ENCODE data around the gene SCIN. TPM values are rescaled to one million over a fixed set of nuclear protein-coding genes. Genes with fewer than 3 reads are reported as not detected.

SCIN gene
- total RNA-seq, 1 donor from 2014 or later, result 0.65 TPM

DNA sequence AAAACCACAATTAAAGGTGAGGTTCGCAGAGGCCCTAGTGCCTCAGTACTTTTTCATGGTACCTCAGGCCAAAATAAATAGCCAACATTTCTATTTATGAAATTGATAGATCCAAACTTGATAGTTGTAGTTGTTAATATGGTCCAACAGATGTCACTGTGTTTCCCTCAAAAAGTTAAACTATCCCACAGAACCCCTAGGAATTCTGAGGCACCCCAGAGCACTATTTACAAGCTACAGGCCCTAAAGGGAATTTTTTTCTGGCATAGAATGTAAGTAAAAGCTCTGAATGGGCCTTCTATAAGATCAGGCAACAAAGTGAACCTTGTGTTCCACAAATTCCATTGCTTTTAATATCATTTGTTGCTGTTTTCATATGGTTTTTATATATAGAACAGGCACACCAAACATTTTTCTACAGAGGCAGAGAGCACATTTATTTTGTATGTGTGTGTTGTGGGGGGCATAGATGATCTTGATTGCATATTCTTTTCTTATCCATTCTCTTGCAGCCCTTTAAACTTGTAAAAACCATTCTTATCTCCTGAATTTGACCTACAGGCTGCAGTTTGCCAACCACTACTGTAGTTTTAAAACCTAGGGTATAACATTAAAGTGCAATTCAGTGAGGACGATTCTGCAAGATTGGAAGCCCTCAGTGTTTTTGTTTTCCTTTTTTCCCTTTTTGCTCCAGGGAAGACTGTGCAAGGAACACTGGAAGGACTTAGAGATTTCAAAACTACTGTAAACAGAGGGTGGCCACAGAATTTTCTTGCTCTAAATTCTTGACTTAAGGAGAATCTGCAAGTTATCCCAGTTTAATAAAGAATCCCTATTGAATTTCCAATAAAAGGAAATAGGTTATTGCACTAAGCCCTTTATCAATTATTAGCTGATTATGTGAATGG lies 113.4 kb downstream of the SCIN start:
- TF ChIP-seq, protein P1, sequence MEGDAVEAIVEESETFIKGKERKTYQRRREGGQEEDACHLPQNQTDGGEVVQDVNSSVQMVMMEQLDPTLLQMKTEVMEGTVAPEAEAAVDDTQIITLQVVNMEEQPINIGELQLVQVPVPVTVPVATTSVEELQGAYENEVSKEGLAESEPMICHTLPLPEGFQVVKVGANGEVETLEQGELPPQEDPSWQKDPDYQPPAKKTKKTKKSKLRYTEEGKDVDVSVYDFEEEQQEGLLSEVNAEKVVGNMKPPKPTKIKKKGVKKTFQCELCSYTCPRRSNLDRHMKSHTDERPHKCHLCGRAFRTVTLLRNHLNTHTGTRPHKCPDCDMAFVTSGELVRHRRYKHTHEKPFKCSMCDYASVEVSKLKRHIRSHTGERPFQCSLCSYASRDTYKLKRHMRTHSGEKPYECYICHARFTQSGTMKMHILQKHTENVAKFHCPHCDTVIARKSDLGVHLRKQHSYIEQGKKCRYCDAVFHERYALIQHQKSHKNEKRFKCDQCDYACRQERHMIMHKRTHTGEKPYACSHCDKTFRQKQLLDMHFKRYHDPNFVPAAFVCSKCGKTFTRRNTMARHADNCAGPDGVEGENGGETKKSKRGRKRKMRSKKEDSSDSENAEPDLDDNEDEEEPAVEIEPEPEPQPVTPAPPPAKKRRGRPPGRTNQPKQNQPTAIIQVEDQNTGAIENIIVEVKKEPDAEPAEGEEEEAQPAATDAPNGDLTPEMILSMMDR (IDR thresholded peaks at IDR 0.05), result peak; percentile 84
- no peak for DNase-seq (ENCODE audit: low spot score)
- Mint-ChIP-seq H3K27me3 (ENCODE audit: low read depth) (no peaks in the 10 kb centered on the region), H3K27ac (ENCODE audit: unreplicated experiment) (no peak overlapping the region), H3K36me3 (ENCODE audit: low read depth) (no peaks in the 10 kb centered on the region), H3K9me3 (ENCODE audit: low read depth) (no peaks in the 10 kb centered on the region), H3K4me1 (ENCODE audit: low read depth) (peaks cover 17% of the 10 kb centered on the region), H3K4me3 (ENCODE audit: unreplicated experiment) (no peak overlapping the region)

DNA sequence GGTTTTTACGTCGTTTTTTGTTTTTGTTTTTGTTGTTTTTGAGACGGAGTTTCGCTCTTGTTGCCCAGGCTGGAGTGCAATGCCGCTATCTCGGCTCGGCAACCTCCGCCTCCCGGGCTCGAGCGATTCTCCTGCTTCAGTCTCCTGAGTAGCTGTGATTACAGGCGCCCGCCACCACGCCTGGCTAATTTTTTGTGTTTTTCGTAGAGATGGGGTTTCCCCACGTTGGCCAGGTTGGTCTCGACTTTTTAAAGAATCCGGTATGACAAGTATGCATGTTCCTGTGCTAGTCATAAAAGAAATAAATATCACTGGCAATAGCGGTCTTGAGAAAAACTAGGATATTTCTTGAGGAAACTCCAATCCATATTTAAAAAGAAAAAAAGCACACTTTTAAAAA lies 114.2 kb downstream of the SCIN start:
- Mint-ChIP-seq H3K27me3 (ENCODE audit: low read depth) (no peaks in the 10 kb centered on the region), H3K9me3 (ENCODE audit: low read depth) (no peaks in the 10 kb centered on the region), H3K4me3 (ENCODE audit: unreplicated experiment) (no peak overlapping the region), H3K4me1 (ENCODE audit: low read depth) (peaks cover 25% of the 10 kb centered on the region), H3K36me3 (ENCODE audit: low read depth) (no peaks in the 10 kb centered on the region), H3K27ac (ENCODE audit: unreplicated experiment) (no peak overlapping the region)
- TF ChIP-seq, protein P1 (IDR thresholded peaks at IDR 0.05), result no peak
- DNase-seq (ENCODE audit: low spot score), result no peak

DNA sequence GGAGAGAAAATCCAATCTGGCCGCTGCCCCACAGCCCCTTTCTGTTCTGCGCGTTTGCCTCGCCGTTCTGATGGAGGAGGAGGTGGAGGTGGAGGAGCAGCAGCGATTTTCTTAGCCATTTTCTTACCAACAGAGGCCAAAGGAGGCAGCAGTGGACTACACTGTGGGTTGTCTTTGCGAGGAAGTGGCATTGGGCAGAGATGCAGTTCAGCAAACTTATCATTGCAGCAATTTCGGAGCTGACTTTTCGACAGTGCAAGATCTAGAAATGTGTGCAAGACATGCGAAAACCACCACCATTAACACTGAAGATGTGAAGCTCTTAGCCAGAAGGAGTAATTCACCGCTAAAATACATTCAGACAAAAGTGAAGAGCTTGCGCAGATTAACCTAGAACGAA lies 115.0 kb downstream of the SCIN start:
- Mint-ChIP-seq H3K4me3 (ENCODE audit: unreplicated experiment) (peak overlapping the region; percentile 59), H3K4me1 (ENCODE audit: low read depth) (peaks cover 33% of the 10 kb centered on the region), H3K9me3 (ENCODE audit: low read depth) (no peaks in the 10 kb centered on the region), H3K27ac (ENCODE audit: unreplicated experiment) (peak overlapping the region; percentile 49), H3K27me3 (ENCODE audit: low read depth) (no peaks in the 10 kb centered on the region), H3K36me3 (ENCODE audit: low read depth) (no peaks in the 10 kb centered on the region)
- TF ChIP-seq, protein P1 (IDR thresholded peaks at IDR 0.05), result peak; percentile 74
- no peak for DNase-seq (ENCODE audit: low spot score)

DNA sequence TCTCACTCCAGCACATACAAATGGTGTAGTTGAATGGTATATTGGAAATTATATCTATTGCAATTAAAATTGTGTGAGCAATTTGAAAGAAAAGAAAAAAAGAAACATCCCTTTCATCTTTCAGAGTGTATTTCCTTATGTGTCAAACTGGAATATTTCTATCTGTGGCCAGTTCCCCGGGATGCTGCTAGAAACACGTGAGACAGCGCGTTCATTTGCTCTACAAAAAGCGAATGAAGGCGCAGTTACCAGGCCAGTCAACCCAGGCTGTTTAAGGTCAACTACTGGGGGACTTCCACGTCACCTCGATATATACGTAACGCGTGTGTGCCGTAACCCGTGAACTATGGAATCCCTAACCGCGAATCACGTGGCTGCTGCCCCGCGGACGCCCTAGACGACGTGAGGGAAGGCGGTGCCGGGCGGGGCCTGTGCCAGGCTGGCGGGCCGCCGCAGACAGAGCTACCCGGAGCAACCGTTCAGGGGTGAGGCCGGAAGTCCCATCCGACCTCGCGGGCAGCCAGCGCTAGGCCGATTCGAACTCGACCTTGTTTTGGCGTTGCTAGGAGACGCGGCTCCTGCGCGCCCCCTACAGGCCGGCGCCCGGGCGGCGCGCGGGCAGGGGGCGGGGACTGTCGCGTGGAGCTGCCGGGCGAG lies 115.8 kb downstream of the SCIN start:
- H3K27me3 Mint-ChIP-seq (ENCODE audit: low read depth), result no peaks in the 10 kb centered on the region
- TF ChIP-seq, protein P1 (IDR thresholded peaks at IDR 0.05), result peak; percentile 83
- peak; percentile 93 for DNase-seq (ENCODE audit: low spot score)
- H3K36me3 Mint-ChIP-seq (ENCODE audit: low read depth), result no peaks in the 10 kb centered on the region
- peak overlapping the region; percentile 83 for H3K4me3 Mint-ChIP-seq (ENCODE audit: unreplicated experiment)
- H3K4me1 Mint-ChIP-seq (ENCODE audit: low read depth), result peaks cover 38% of the 10 kb centered on the region
- H3K27ac Mint-ChIP-seq (ENCODE audit: unreplicated experiment), result peak overlapping the region; percentile 94
- H3K9me3 Mint-ChIP-seq (ENCODE audit: low read depth), result no peaks in the 10 kb centered on the region

DNA sequence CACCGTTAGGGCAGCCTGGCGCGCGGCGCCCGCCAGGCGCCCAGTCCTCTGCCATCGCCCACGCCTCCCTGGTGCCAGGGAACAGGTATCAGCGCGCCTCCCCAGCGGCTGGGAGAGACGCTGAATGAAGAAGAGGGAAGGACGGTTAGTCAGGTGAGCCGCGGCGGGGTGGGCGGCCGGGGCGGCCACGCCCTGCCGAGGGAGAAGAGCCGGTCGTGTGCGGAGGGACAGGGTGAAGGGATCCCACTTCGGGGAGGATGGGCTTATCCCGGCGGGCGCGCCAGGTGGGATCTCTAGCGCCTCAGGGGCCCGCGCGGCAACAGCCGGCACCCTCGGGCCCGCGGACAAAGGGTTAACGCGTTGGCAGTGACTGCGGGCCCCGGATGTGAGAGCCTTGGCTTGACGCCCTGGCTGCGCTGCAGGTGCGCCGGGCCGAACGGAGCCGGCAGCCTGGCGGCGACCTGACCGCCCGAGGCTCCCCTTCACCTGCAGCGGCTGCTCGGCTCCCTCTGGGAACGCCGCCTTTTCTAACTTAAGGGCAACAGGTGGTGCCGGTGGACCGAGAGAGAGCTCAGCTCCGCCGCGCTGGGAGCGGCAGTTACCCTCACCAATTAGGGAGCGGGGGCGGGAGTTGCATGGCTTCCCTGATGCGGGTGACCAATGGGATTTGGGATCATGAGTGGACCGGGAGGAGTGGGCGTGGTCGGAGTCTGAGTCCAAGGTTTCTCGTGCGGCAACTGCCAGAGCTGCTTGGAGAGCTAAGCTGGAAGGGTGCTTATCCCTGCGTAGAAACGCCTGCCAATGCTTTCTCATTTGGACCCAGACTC lies 116.6 kb downstream of the SCIN start, which contains the start of gene ARL4A:
Gene ARL4A (plus strand): TSS at position 743 of the 827 bp plus-strand sequence. CDS start 622 bp downstream, outside the sequence.
- H3K4me3 Mint-ChIP-seq (ENCODE audit: unreplicated experiment), result peak within 1 kb of the TSS; percentile 83
- TF ChIP-seq, protein P1 (IDR thresholded peaks at IDR 0.05), result peak; percentile 77
- H3K36me3 Mint-ChIP-seq (ENCODE audit: low read depth), result no peaks in the 10 kb centered on the region
- H3K27me3 Mint-ChIP-seq (ENCODE audit: low read depth), result no peaks in the 10 kb centered on the region
- DNase-seq (ENCODE audit: low spot score), result peak; percentile 99
- H3K9me3 Mint-ChIP-seq (ENCODE audit: low read depth), result no peaks in the 10 kb centered on the region
- H3K4me1 Mint-ChIP-seq (ENCODE audit: low read depth), result peaks cover 38% of the 10 kb centered on the region
- H3K27ac Mint-ChIP-seq (ENCODE audit: unreplicated experiment), result peak within 1 kb of the TSS; percentile 94
